BJ (cell line): ENCODE data around the gene ADAMTS3. TPM values are rescaled to one million over a fixed set of nuclear protein-coding genes. Genes with fewer than 3 reads are reported as not detected.
A peak's percentile ranks its signal among the peaks of the same experiment; 100 is the strongest.

Experiments used
- CTCF ChIA-PET: fragments of 350-600 bp; formaldehyde crosslinking; extraction: SDS; loops from one replicate; lab custom pipeline; 2021; ENCODE audit warnings: antibody characterized with exemption, inconsistent platforms; lab: Yijun Ruan, JAX
- POLR2A ChIA-PET: fragments of 300-600 bp; sonication (Branson Sonifier 250); formaldehyde crosslinking; extraction: SDS; loops from one replicate; lab custom pipeline; 2021; ENCODE audit warnings: antibody characterized with exemption; lab: Charles Lee
- DNase-seq: peaks from one replicate; pipeline ENCODE4 v3.0.0-alpha.2; 2011; ENCODE audit warnings: low read depth
- H3K27me3 ChIP-seq: 2 replicates; pipeline ENCODE4 v1.6.0; 2011; ENCODE audit warnings: low read length; ENCODE audit not compliant: control insufficient read depth, insufficient read depth
- H3K36me3 ChIP-seq: 2 replicates; pipeline ENCODE4 v1.5.1; 2011; ENCODE audit warnings: low read length; ENCODE audit not compliant: control insufficient read depth, insufficient read depth
- H3K4me3 ChIP-seq: 2 replicates; pipeline ENCODE4 v1.5.1; 2011; ENCODE audit warnings: low read depth, mild to moderate bottlenecking, control low read depth, low read length
- polyA plus RNA-seq: library from polyadenylated mRNA; depleted of rRNA; stranded (reverse); fragments of >200 nt; gene quantifications from 2 replicates; pipeline ENCODE4 v1.2.3, GENCODE V29; 2011
- TF ChIP-seq, protein P1 (sequence below): IDR thresholded peaks from 2 replicates; pipeline ENCODE4 v1.5.1; 2011; ENCODE audit warnings: low read depth, mild to moderate bottlenecking, control low read depth, inconsistent platforms, low read length, moderate library complexity; ENCODE audit not compliant: insufficient read depth

ADAMTS3 gene
- polyA plus RNA-seq, 1 experiment: 0.70 TPM

GRCh38 chr4:72357908-72358307 lies 211.1 kb downstream of the ADAMTS3 start:
- CTCF ChIA-PET: no interaction called here
- Histone ChIP-seq H3K4me3 (no peak overlapping the region), H3K36me3 (no peaks in the 10 kb centered on the region), H3K27me3 (no peaks in the 10 kb centered on the region)
- no peak for DNase-seq
- TF ChIP-seq, protein P1, sequence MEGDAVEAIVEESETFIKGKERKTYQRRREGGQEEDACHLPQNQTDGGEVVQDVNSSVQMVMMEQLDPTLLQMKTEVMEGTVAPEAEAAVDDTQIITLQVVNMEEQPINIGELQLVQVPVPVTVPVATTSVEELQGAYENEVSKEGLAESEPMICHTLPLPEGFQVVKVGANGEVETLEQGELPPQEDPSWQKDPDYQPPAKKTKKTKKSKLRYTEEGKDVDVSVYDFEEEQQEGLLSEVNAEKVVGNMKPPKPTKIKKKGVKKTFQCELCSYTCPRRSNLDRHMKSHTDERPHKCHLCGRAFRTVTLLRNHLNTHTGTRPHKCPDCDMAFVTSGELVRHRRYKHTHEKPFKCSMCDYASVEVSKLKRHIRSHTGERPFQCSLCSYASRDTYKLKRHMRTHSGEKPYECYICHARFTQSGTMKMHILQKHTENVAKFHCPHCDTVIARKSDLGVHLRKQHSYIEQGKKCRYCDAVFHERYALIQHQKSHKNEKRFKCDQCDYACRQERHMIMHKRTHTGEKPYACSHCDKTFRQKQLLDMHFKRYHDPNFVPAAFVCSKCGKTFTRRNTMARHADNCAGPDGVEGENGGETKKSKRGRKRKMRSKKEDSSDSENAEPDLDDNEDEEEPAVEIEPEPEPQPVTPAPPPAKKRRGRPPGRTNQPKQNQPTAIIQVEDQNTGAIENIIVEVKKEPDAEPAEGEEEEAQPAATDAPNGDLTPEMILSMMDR: no peak
- POLR2A ChIA-PET: no interaction called here

DNA sequence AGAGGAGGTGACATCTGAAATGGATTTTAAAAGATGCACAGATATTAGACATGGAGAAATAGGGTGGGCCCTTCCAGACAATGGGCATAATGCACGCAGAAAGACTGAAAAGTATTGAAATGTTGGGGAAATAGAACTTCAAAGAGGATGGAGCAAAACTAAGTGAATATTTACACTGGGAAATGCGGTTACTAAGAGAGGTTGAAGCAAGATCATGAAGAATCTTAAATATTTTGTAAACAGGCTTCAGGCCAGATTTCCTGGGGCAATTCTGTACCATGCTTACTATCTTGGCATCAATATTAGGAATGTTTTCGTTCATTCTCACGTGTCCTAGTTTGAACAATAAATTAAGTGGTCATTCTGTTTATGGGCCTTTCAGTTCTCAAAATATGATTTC lies 216.3 kb downstream of the ADAMTS3 start:
- DNase-seq: peak; percentile 44
- CTCF ChIA-PET: no interaction called here
- no peak overlapping the region for H3K4me3 ChIP-seq
- H3K27me3 ChIP-seq: no peaks in the 10 kb centered on the region
- TF ChIP-seq, protein P1: no peak
- H3K36me3 ChIP-seq: no peaks in the 10 kb centered on the region
- POLR2A ChIA-PET: interaction anchor here (0.6 kb wide), 1 partner anchor 19 kb away, joined by 3 read pairs; no protein-coding TSS in a partner anchor

GRCh38 chr4:72351521-72351920 lies 217.5 kb downstream of the ADAMTS3 start:
- ChIA-PET POLR2A (no interaction called here), CTCF (interaction anchor here (0.6 to 0.7 kb wide), 2 partner anchors 46 to 620 kb away, joined by 3 read pairs; no protein-coding TSS in a partner anchor)
- TF ChIP-seq, protein P1: no peak

DNA sequence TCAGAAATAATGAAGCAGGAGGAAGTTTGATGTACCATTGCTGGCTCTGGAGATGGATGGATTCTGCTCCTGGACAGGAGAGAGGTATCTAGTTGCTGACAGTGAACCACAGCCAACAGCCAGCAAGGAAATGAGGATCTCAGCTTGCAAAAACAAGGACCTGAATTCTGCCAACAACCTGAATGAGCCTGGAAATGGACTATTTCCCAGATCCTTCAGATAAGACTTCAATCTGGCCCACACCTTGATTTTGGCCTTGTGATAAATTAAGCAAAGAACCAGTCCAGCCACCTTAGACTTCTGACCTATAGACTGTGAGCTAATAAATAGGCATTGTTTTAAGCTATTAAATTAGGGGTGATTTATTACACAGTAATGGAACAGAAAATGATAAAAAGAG lies 220.3 kb downstream of the ADAMTS3 start:
- Histone ChIP-seq H3K4me3 (no peak overlapping the region), H3K36me3 (no peaks in the 10 kb centered on the region), H3K27me3 (no peaks in the 10 kb centered on the region)
- POLR2A ChIA-PET: no interaction called here
- TF ChIP-seq, protein P1: no peak
- DNase-seq: no peak
- CTCF ChIA-PET: no interaction called here

More at GRCh38 chr4:72351521-72351920, 217.5 kb downstream of the ADAMTS3 start:
- no peak for DNase-seq
- Histone ChIP-seq H3K4me3 (no peak overlapping the region), H3K27me3 (no peaks in the 10 kb centered on the region), H3K36me3 (no peaks in the 10 kb centered on the region)

DNA sequence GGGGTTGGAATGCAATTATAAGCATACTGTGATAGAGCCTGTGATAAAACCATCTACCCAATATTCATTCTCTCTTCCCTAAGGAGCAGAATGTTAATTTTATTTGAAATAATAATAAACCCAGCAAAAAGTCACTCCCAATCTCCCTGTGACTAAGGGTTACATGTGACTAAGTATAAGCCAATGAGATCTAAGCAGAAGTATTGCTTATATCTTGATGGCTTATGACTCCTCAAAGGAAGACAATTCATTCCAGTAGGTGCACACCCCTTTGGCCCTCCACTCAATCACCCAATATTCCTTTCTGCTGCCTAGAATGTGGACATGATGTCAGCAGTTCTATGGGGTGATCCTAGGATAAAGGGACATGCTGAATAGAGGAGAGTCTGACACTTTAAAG lies 224.6 kb downstream of the ADAMTS3 start:
- no peak overlapping the region for H3K4me3 ChIP-seq
- DNase-seq: no peak
- TF ChIP-seq, protein P1: no peak
- ChIA-PET POLR2A (no interaction called here), CTCF (no interaction called here)
- H3K36me3 ChIP-seq: no peaks in the 10 kb centered on the region
- no peaks in the 10 kb centered on the region for H3K27me3 ChIP-seq
